Colonic mucosa (tissue), 4 donors: ENCODE measurements around the gene CDPF1. TPM values are rescaled to one million over a fixed set of nuclear protein-coding genes. Genes with fewer than 3 reads are reported as not detected.

ENCODE experiments used
- DNase-seq: peaks from one replicate; pipeline ENCODE4 v3.0.0-alpha.2; 2020
- H3K27ac ChIP-seq: fragments of 200-600 bp; one replicate; pipeline ENCODE4 v1.8.0; 2021
- H3K27me3 ChIP-seq: fragments of 200-600 bp; one replicate; pipeline ENCODE4 v1.8.0; 2021
- H3K36me3 ChIP-seq: fragments of 200-600 bp; one replicate; pipeline ENCODE4 v1.8.0; 2021
- H3K4me1 ChIP-seq: fragments of 200-600 bp; one replicate; pipeline ENCODE4 v1.8.0; 2021; ENCODE audit warnings: mild to moderate bottlenecking
- H3K4me3 ChIP-seq: fragments of 200-600 bp; one replicate; pipeline ENCODE4 v1.8.0; 2021
- H3K9ac ChIP-seq, 2 donors: one replicate each; pipeline ENCODE4 v1.7.0; 2013; ENCODE audit warnings: control low read depth in 2 of 2, low read depth in 2 of 2, low read length in 2 of 2
- H3K9me3 ChIP-seq: fragments of 200-600 bp; one replicate; pipeline ENCODE4 v1.8.0; 2021
- intact Hi-C: fragments of 100-400 bp; cut with DNase I; formaldehyde crosslinking; loops from one replicate; pipeline ENCODE4 v1.14.1; 2022
- total RNA-seq, 2 donors: library from RNA; stranded (reverse); fragmentation: NEBNext Ultra II Directional in 1 of 2; extraction: Animal tissue kit (Norgen Biotek cat#: 25700) in 1 of 2; gene quantifications; one replicate each; pipeline ENCODE4 v1.2.1, GENCODE V29; 2021
- TF ChIP-seq, protein P1 (sequence below): fragments of 200-600 bp; IDR thresholded peaks from one replicate; pipeline ENCODE4 v1.8.0; 2022; ENCODE audit warnings: antibody characterized with exemption, mild to moderate bottlenecking
- donor health status: healthy.
- donor health status: DM: no; HTN: no; CAD: no.
- donor health status: DM: no; HTN: no; CAD: no.

The CDPF1 gene
- total RNA-seq, 2 donors from 2014 or later: 5.8 to 11.2 TPM

DNA sequence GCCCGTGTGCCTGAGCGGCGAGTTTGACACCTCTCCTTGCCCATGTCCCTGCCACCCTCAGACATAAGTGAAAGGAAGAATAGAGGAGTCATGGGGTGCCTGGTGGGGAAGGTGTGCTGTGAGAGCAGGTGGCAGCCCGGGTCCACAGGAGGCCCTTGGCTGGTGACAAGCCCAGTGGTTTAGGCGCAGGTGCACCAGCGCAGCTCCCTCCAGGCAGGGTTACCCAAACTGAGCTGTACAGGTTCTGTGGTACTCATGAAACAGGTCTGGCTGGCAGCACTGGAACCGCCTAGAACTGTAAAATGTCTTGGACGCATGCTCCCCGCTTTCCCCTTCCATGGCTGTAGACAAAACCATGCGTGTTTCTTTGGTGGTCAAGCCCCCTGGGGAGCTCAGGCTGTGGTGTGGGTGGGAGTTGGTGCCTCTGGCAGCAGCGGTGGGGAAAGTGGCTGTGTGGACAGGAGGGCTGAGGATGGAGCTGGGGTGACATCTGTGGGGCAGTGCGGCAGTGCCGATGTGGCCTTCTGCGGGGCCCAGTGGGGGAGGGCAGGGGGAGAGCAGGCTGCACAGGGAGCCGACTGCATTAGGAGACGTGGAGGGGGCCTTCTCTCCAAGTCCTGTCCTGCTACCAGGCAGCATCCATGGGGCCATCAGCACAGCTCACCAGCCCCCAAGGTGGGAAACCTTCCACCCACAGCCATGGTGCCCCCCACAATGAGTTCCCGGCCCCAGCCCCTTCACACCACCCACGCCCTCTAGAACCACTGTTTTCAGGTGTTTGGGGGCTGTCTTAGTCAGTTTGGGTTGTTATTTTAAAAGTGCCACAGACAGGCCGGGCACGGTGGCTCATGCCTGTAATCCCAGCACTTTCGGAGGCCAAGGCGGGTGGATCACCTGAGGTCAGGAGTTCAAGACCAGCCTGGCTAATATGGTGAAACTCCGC lies 41.0 kb upstream of the CDPF1 start:
- intact Hi-C loops: no loop called here
- no peaks in the 10 kb centered on the region for H3K9me3 ChIP-seq
- DNase-seq: no peak

DNA sequence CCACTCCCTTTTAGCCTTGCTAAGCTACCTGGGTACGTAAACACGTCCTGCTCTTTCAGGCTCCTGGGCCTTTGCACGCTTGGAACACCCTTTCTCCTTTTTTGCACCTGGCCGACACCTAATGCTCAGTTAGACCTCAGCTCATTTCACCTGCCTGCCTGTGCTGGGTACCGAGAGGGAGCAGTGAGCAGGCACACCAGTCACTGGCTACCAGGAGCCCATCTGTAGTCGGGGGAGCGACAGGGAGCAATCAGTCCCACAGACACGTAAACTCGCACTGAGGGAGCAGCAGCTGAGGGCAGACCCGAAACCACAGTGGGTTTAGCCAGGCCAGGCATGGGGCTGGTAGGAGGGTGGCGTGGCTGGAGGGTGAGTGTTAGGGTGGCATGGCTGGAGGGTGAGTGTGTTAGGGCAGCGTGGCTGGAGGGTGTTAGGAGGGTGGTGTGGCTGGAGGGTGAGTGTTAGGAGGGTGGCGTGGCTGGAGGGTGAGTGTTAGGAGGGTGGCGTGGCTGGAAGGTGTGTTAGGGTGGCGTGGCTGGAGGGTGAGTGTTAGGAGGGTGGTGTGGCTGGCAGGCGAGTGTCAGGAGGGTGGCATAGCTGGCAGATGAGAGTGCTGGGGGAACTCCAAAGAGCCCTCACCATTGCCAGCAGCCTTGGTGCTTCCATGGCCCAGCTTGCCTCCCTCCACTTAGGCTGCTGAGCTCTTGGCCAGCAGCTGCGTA lies 40.2 kb upstream of the CDPF1 start:
- TF ChIP-seq, protein P1, sequence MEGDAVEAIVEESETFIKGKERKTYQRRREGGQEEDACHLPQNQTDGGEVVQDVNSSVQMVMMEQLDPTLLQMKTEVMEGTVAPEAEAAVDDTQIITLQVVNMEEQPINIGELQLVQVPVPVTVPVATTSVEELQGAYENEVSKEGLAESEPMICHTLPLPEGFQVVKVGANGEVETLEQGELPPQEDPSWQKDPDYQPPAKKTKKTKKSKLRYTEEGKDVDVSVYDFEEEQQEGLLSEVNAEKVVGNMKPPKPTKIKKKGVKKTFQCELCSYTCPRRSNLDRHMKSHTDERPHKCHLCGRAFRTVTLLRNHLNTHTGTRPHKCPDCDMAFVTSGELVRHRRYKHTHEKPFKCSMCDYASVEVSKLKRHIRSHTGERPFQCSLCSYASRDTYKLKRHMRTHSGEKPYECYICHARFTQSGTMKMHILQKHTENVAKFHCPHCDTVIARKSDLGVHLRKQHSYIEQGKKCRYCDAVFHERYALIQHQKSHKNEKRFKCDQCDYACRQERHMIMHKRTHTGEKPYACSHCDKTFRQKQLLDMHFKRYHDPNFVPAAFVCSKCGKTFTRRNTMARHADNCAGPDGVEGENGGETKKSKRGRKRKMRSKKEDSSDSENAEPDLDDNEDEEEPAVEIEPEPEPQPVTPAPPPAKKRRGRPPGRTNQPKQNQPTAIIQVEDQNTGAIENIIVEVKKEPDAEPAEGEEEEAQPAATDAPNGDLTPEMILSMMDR: no peak
- Histone ChIP-seq H3K27me3 (no peaks in the 10 kb centered on the region), H3K4me3 (no peak overlapping the region), H3K4me1 (no peaks in the 10 kb centered on the region), H3K36me3 (peaks cover under 1% of the 10 kb centered on the region), H3K9ac (no peak overlapping the region), H3K27ac (no peak overlapping the region), H3K9me3 (no peaks in the 10 kb centered on the region)
- no peak for DNase-seq
- intact Hi-C loops: no loop called here

More for the DNA sequence above, 41.0 kb upstream of the CDPF1 start:
- no peak overlapping the region for H3K27ac ChIP-seq
- H3K27me3 ChIP-seq: no peaks in the 10 kb centered on the region
- H3K4me1 ChIP-seq: peaks cover 8% of the 10 kb centered on the region
- H3K9ac ChIP-seq: no peak overlapping the region
- no peak overlapping the region for H3K4me3 ChIP-seq
- H3K36me3 ChIP-seq: no peaks in the 10 kb centered on the region
- TF ChIP-seq, protein P1: no peak

DNA sequence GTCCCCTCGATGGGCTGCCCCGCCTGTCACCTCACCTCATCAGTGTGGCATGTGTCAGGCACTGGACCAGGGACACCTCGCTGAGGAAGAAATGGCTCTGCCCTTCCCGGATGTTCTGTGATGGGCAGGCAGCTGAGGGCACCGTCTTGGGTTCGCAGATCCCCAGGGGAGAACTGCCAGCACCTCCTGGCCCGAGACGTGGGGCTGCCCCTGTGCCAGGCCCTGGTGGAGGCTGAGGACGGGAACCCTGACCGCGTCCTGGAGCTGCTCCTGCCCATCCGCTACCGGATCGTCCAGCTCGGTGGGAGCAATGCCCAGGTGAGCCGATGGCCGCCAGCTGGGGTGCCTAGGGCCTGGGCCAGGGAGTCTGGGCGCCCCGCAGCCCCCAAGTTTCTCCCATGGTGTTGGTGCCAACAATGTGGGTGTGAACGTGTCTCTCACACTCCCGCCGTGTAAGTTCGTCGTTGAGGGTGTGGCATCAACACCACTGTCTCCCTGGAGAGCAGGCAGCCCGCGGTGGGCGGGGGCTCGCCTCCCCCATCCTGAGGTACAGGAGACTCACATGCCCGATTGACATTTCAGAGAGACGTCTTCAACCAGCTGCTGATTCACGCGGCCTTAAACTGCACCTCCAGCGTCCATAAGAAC lies 39.3 kb upstream of the CDPF1 start:
- TF ChIP-seq, protein P1: no peak
- Histone ChIP-seq H3K9ac (no peak overlapping the region), H3K27me3 (no peaks in the 10 kb centered on the region), H3K4me1 (no peaks in the 10 kb centered on the region), H3K27ac (no peak overlapping the region), H3K36me3 (peaks cover 5% of the 10 kb centered on the region), H3K4me3 (no peak overlapping the region), H3K9me3 (no peaks in the 10 kb centered on the region)
- intact Hi-C loops: no loop called here
- DNase-seq: no peak

DNA sequence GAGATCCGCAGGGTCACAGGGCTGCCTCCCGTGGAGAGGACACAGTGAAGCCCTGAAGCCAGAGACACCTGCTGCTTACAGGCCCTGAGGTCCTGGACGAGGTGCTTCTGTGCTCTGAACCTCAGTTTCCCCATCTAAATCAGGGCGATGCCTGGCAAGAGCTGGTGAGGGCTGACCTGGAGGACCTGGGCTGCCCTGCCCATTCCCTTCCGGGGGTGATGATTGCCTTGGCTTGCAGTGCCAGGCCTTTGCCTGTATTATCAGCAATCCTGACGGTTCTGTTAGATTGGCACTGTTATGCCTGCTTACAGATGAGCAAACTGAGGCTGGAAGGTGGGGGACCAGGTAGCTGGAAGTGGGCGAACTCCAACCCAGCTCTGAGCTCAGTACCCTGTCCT lies 38.8 kb upstream of the CDPF1 start:
- intact Hi-C loops: no loop called here
- no peaks in the 10 kb centered on the region for H3K4me1 ChIP-seq
- peaks cover 5% of the 10 kb centered on the region for H3K36me3 ChIP-seq

More for the DNA sequence above, 38.8 kb upstream of the CDPF1 start:
- DNase-seq: no peak
- TF ChIP-seq, protein P1: no peak
- H3K9ac ChIP-seq: peak overlapping the region; percentile 3 to 46
- H3K27me3 ChIP-seq: no peaks in the 10 kb centered on the region
- H3K27ac ChIP-seq: no peak overlapping the region
- H3K9me3 ChIP-seq: no peaks in the 10 kb centered on the region
- no peak overlapping the region for H3K4me3 ChIP-seq
